HepG2 (cell line): ENCODE results near the gene CDNF. TPM values are rescaled to one million over a fixed set of nuclear protein-coding genes. Genes with fewer than 3 reads are reported as not detected.

ENCODE experiments used
- AGO1 ChIP-seq: fragments of 200-400 bp; formaldehyde crosslinking; IDR thresholded peaks from 2 replicates; pipeline ENCODE4 v1.6.1; 2017; ENCODE audit warnings: mild to moderate bottlenecking, low read depth, low read length, moderate library complexity; ENCODE audit not compliant: poor library complexity, severe bottlenecking
- ATF5 ChIP-seq: sonication (generic); formaldehyde crosslinking; IDR thresholded peaks from 2 replicates; pipeline ENCODE4 v1.4.0; 2020; ENCODE audit warnings: mild to moderate bottlenecking, low read depth, missing genetic modification reagents
- HOXA5 ChIP-seq: sonication (generic); formaldehyde crosslinking; IDR thresholded peaks from 2 replicates; pipeline ENCODE4 v1.4.0; 2020; ENCODE audit warnings: missing genetic modification reagents
- SP140L ChIP-seq: sonication (generic); formaldehyde crosslinking; IDR thresholded peaks from 2 replicates; pipeline ENCODE4 v1.4.0; 2020; ENCODE audit warnings: missing genetic modification reagents, borderline replicate concordance
- SRF ChIP-seq: IDR thresholded peaks from 2 replicates; pipeline ENCODE4 v1.6.1; 2011; ENCODE audit warnings: mild to moderate bottlenecking, low read depth, low read length, moderate library complexity
- TCF12 ChIP-seq, 2 experiments: fragments of 450-650 bp in 1 of 2; sonication (generic) in 1 of 2; formaldehyde crosslinking in 1 of 2; IDR thresholded peaks; 2 replicates each; pipeline versions ENCODE4 v1.6.1 to v1.8.0; 2017 to 2022; ENCODE audit warnings: antibody characterized with exemption in 1 of 2, mild to moderate bottlenecking in 1 of 2, missing genetic modification reagents in 1 of 2, moderate library complexity in 1 of 2
- YEATS4 ChIP-seq: sonication (generic); formaldehyde crosslinking; IDR thresholded peaks from 2 replicates; pipeline ENCODE4 v1.4.0; 2020; ENCODE audit warnings: missing genetic modification reagents, borderline replicate concordance
- ZNF256 ChIP-seq: sonication (generic); formaldehyde crosslinking; conservative IDR thresholded peaks from 2 replicates; pipeline ENCODE4 v1.4.0; 2020; ENCODE audit warnings: missing genetic modification reagents
- ZNF296 ChIP-seq: sonication (generic); formaldehyde crosslinking; conservative IDR thresholded peaks from 2 replicates; pipeline ENCODE4 v1.5.0; 2020; ENCODE audit warnings: mild to moderate bottlenecking, missing genetic modification reagents
- ZNF567 ChIP-seq: sonication (generic); formaldehyde crosslinking; IDR thresholded peaks from 2 replicates; pipeline ENCODE4 v1.8.1; 2023; ENCODE audit warnings: mild to moderate bottlenecking, missing genetic modification reagents, borderline replicate concordance
- polyA plus RNA-seq, 8 experiments: library from polyadenylated mRNA; depleted of rRNA in 3 of 8; stranded (reverse) in 7 of 8; unstranded in 1 of 8; fragments of >200 nt; fragmentation: Illumina TruSeq in 4 of 8; extraction: Trizol in 4 of 8; gene quantifications; 2 replicates each; pipeline versions ENCODE4 v1.2.1 to v1.2.3, GENCODE V29; 2011 to 2016; ENCODE audit warnings: low read depth in 4 of 8, missing spikeins in 1 of 8, mixed read lengths in 1 of 8; ENCODE audit not compliant: insufficient read depth in 1 of 8
- total RNA-seq, 5 experiments: library from RNA; depleted of rRNA; stranded (reverse); fragments of >200 nt; fragmentation: Illumina TruSeq; extraction: Trizol; gene quantifications; 2 replicates each; pipeline ENCODE4 v1.2.3, GENCODE V29; 2016; ENCODE audit warnings: low read depth in 1 of 5
- TF ChIP-seq, protein P1 (sequence below): sonication (generic); formaldehyde crosslinking; IDR thresholded peaks from 2 replicates; pipeline ENCODE4 v1.4.0; 2020; ENCODE audit warnings: low read depth, missing genetic modification reagents
- TF ChIP-seq, protein P2 (sequence below): sonication (generic); formaldehyde crosslinking; IDR thresholded peaks from 2 replicates; pipeline ENCODE4 v1.8.0; 2022; ENCODE audit warnings: mild to moderate bottlenecking, missing genetic modification reagents; ENCODE audit not compliant: insufficient replicate concordance
- TF ChIP-seq, protein P3 (sequence below): sonication (generic); formaldehyde crosslinking; IDR thresholded peaks from 2 replicates; pipeline ENCODE4 v1.4.0; 2020; ENCODE audit warnings: missing genetic modification reagents, borderline replicate concordance
- TF ChIP-seq, protein P4 (sequence below): sonication (generic); formaldehyde crosslinking; IDR thresholded peaks from 2 replicates; pipeline ENCODE4 v1.4.0; 2020; ENCODE audit warnings: mild to moderate bottlenecking, missing genetic modification reagents

Gene CDNF
- total and polyA plus RNA-seq, 2 of the 13 experiments (the other 11 are each of a cell fraction or from before 2014, with no cell fraction given): 0.29 to 0.33 TPM

GRCh38 chr10:14837757-14838581 lies at the start of gene CDNF, which contains the start of the genes HSPA14 and MSANTD7 (continued):
- TF ChIP-seq, protein P1, sequence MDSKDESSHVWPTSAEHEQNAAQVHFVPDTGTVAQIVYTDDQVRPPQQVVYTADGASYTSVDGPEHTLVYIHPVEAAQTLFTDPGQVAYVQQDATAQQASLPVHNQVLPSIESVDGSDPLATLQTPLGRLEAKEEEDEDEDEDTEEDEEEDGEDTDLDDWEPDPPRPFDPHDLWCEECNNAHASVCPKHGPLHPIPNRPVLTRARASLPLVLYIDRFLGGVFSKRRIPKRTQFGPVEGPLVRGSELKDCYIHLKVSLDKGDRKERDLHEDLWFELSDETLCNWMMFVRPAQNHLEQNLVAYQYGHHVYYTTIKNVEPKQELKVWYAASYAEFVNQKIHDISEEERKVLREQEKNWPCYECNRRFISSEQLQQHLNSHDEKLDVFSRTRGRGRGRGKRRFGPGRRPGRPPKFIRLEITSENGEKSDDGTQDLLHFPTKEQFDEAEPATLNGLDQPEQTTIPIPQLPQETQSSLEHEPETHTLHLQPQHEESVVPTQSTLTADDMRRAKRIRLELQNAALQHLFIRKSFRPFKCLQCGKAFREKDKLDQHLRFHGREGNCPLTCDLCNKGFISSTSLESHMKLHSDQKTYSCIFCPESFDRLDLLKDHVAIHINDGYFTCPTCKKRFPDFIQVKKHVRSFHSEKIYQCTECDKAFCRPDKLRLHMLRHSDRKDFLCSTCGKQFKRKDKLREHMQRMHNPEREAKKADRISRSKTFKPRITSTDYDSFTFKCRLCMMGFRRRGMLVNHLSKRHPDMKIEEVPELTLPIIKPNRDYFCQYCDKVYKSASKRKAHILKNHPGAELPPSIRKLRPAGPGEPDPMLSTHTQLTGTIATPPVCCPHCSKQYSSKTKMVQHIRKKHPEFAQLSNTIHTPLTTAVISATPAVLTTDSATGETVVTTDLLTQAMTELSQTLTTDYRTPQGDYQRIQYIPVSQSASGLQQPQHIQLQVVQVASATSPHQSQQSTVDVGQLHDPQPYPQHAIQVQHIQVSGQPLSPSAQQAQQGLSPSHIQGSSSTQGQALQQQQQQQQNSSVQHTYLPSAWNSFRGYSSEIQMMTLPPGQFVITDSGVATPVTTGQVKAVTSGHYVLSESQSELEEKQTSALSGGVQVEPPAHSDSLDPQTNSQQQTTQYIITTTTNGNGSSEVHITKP: no peak; the same call in 1 of the 2 replicates
- TF ChIP-seq, protein P2, sequence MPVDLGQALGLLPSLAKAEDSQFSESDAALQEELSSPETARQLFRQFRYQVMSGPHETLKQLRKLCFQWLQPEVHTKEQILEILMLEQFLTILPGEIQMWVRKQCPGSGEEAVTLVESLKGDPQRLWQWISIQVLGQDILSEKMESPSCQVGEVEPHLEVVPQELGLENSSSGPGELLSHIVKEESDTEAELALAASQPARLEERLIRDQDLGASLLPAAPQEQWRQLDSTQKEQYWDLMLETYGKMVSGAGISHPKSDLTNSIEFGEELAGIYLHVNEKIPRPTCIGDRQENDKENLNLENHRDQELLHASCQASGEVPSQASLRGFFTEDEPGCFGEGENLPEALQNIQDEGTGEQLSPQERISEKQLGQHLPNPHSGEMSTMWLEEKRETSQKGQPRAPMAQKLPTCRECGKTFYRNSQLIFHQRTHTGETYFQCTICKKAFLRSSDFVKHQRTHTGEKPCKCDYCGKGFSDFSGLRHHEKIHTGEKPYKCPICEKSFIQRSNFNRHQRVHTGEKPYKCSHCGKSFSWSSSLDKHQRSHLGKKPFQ (CRISPR knock-in tag): no peak
- TF ChIP-seq ZNF567 (CRISPR knock-in tag): 0 out of 2 replicates have a peak, but pooled peaks have one; percentile 81
- TF ChIP-seq SRF: no peak
- no peak for TF ChIP-seq ZNF256 (CRISPR knock-in tag)
- TF ChIP-seq HOXA5 (CRISPR knock-in tag): peak; percentile 86
- TF ChIP-seq, protein P3, sequence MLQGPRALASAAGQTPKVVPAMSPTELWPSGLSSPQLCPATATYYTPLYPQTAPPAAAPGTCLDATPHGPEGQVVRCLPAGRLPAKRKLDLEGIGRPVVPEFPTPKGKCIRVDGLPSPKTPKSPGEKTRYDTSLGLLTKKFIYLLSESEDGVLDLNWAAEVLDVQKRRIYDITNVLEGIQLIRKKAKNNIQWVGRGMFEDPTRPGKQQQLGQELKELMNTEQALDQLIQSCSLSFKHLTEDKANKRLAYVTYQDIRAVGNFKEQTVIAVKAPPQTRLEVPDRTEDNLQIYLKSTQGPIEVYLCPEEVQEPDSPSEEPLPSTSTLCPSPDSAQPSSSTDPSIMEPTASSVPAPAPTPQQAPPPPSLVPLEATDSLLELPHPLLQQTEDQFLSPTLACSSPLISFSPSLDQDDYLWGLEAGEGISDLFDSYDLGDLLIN (CRISPR knock-in tag): no peak
- no peak for TF ChIP-seq ATF5 (CRISPR knock-in tag)
- no peak for TF ChIP-seq TCF12 (IDR thresholded peaks at IDR 0.05)
- peak; percentile 27; the same call in 1 of the 2 replicates for TF ChIP-seq TCF12 (CRISPR knock-in tag; IDR thresholded peaks at IDR 0.05)
- TF ChIP-seq SP140L: no peak
- TF ChIP-seq, protein P4, sequence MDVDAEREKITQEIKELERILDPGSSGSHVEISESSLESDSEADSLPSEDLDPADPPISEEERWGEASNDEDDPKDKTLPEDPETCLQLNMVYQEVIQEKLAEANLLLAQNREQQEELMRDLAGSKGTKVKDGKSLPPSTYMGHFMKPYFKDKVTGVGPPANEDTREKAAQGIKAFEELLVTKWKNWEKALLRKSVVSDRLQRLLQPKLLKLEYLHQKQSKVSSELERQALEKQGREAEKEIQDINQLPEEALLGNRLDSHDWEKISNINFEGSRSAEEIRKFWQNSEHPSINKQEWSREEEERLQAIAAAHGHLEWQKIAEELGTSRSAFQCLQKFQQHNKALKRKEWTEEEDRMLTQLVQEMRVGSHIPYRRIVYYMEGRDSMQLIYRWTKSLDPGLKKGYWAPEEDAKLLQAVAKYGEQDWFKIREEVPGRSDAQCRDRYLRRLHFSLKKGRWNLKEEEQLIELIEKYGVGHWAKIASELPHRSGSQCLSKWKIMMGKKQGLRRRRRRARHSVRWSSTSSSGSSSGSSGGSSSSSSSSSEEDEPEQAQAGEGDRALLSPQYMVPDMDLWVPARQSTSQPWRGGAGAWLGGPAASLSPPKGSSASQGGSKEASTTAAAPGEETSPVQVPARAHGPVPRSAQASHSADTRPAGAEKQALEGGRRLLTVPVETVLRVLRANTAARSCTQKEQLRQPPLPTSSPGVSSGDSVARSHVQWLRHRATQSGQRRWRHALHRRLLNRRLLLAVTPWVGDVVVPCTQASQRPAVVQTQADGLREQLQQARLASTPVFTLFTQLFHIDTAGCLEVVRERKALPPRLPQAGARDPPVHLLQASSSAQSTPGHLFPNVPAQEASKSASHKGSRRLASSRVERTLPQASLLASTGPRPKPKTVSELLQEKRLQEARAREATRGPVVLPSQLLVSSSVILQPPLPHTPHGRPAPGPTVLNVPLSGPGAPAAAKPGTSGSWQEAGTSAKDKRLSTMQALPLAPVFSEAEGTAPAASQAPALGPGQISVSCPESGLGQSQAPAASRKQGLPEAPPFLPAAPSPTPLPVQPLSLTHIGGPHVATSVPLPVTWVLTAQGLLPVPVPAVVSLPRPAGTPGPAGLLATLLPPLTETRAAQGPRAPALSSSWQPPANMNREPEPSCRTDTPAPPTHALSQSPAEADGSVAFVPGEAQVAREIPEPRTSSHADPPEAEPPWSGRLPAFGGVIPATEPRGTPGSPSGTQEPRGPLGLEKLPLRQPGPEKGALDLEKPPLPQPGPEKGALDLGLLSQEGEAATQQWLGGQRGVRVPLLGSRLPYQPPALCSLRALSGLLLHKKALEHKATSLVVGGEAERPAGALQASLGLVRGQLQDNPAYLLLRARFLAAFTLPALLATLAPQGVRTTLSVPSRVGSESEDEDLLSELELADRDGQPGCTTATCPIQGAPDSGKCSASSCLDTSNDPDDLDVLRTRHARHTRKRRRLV (CRISPR knock-in tag): no peak; the same call in 1 of the 2 replicates
- TF ChIP-seq YEATS4 (CRISPR knock-in tag): peak; percentile 83; the same call in 1 of the 2 replicates
- TF ChIP-seq ZNF296 (CRISPR knock-in tag): no peak
- TF ChIP-seq AGO1: peak; percentile 10
